Activated T-cell treated with anti-CD3 and anti-CD28 coated beads for 4 hours (primary cell): ENCODE data around the gene PDS5B.
"Not testable (repeated sequence)": the region's sequence is repeated elsewhere in the genome, so short reads cannot be mapped to it uniquely, and the experiment has no call there.

Source experiments
- DNase-seq: peaks from one replicate; pipeline ENCODE4 v3.0.0-alpha.2; 2020

The PDS5B gene

DNA sequence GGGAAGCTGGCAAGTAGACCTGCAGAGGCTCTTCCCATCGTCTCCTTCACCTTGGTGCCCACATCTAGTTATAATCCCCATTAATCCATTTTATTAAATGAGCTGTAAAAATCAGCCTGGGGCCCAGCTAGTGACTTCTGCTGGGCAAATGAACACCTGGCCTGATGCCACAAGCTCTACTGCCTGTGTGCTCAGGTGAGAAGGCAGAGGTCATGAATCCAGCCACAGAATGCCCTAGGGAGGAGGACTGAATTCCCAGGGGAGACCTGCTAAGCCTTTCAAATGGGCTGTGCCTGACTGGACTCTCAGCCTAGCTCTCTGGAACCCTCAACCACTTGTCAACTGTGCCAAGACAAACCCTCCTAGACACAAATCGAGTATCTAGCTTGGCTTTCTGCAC lies 74.0 kb downstream of the PDS5B start:
- DNase-seq: no peak

DNA sequence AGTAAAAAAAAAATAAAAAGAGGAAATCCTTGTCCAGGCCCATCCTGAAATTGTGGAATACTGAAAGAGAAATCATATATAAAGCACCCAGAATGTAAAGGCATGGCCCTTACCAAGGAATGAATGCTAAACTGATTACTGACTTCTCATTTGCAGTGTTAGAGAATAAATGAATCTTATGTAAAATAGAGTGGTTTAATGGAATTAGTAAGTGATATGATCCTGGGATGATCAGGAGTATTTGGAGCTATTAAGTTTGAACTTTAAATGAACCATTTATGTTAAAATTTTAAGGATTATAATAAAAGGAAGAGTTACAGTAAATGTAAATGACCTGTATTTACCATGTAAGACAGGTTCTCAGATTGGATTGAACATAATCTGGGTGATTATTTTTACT lies 75.4 kb downstream of the PDS5B start:
- no peak for DNase-seq

DNA sequence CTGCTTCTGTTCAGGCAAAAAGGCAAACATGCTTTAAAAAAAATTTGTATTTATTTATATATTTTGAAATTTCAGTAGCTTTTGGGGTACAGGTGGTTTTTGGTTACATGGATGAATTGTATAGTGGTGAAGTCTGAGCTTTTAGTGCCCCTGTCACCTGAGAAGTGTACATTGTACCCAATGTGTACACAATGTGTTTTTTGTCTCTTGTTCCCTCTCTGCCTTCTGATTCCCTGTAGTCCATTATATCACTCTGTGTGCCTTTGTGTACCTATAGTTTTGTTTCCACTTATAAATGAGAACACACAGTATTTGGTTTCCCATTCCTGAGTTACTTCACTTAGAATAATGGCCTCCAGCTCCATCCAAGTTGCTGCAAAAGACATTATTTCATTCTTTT lies 77.4 kb downstream of the PDS5B start:
- no peak for DNase-seq

DNA sequence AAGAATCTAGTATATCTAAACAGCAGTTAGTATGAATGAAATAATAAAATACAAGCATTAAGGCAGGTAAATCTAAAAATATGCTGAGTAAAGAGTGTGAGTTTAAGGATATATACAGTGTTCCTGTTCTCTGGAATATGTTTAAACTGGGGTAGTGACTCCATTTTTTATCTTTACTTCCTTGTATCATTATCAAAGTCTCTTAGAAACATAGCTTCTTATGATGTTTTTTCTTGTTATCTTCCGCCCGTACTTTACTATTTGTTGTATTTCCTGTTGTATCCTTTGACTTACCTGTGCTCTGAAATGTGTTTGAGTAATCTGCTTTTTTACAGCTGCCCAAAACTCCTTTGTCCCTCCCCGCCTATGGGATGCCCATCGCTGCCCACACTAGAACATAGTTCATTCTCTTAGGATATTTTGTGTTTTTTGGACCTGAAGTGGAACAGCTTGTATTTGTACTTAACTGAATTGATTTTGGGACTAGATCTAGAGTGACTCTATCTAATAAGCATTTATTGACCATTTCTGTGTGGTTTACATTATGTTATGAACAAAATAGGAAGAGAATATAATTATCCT lies 80.8 kb downstream of the PDS5B start:
- DNase-seq: no peak

DNA sequence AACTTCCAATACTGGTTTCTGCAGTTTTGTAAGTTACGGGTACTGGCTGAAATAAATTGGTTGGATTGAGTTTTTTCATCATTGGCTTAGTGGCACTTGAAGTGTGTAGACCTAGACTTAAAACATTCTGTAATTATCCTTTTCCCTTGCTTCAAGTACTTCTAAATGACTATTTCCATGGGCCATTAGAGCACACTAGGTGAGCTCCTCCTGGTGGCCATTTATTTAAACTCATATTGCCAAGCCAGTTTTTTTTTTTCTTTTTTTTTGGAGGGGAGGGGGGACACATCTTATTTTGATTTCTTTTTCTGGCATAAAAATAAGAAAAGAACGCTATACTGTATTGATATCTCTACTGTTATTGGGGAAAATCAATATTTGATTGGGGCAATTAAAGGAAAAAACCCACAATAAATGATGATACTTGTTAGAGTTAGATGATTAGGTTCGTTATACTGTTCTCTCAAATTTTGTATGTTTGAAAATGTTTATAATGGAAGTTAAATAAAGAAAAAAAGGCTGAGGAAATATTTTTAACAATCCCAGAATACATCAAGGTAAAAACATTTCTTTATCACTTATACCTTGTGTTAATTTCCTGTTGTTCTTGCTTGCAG lies 82.9 kb downstream of the PDS5B start:
- no peak for DNase-seq

DNA sequence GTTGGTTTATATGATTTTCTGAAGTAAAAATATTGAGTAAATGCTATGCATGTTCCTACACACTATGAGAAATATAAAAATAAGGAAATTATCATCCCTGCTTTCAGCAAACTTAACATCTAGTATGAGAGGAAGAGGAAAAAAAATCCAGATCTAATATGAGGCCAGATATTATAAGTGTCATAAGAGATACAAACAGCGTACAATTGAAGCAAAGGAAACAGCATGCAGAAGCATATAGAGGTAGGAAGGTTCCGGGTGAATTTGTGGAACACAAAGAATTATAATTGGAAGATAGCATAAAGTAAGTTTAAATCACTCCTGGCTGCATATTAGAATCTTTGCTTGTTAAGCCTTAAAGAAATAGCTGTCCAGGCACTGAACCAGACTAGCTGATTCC lies 88.3 kb downstream of the PDS5B start:
- DNase-seq: no peak

DNA sequence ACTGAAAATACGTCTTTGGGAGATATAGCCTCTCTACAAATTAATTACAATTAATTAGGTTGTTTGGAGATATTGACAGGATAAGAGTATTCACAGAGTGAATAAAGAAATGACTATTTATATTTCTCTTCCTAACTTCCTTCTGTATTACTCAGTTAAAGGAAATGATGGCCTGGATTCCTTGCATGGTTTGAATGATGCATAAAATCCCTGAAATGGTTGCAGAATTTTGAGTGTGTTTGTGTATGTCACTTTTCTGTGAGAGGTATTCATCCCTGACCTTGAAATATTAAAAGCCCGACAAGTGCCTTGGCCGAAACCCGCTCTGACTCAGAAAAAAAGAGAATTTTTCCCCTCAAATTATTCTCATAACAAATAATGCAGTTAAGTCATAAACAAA lies 90.0 kb downstream of the PDS5B start:
- no peak for DNase-seq

DNA sequence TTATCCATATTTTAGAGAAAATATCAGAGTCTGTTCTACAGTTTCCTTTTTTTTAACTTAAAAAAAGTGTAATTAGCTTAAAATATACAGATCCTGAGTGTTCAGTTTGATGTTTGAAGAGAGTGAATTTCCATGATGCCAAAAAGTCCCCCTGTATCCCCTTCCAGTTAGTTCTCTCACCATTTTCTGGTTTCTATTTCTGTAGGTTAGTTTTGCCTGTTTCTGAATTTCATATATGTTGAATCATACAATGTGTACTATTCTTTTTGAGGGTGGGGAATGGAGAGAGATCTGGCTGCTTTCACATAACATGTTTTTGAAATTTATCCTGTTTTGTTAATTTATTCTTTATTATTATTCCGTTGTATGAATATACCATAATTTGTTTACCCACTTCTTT lies 95.9 kb downstream of the PDS5B start:
- DNase-seq: no peak

DNA sequence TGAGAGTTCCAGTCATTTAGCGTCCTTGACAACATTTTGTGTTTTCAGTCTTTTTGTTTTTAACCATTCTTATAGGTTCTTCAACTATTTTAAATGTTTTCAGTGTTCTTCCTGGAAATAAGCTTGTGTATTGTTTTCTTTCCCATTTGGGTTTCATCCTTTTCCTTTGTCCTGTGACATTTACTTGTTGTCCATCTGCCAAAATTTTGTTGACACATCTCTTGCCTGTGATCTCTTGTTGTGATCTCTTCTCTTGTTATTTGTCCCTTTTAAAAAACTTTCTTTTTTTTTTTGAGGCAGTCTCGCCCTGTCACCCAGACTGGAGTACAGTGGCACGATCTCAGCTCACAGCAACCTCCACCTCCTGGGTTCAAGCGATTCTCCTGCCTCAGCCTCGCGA lies 96.5 kb downstream of the PDS5B start:
- no peak for DNase-seq

DNA sequence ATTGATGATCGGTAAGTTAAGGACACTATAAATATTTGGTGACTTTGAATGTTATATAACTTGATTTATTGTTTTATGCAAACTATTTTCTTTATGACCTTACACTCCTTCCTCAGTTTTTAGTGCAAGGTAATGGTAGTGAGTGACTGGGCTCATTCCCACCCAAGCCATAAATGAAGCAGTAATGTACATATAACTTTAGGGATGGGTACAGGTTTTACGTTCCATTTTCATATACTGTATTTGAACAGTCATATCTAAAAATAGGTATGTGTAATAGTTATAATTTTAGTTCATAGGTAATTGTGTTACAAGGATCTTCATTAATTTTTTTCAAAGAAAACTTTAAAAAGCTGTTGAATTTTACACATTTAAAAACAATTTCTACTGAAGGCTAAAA lies 101.0 kb downstream of the PDS5B start:
- DNase-seq: no peak

DNA sequence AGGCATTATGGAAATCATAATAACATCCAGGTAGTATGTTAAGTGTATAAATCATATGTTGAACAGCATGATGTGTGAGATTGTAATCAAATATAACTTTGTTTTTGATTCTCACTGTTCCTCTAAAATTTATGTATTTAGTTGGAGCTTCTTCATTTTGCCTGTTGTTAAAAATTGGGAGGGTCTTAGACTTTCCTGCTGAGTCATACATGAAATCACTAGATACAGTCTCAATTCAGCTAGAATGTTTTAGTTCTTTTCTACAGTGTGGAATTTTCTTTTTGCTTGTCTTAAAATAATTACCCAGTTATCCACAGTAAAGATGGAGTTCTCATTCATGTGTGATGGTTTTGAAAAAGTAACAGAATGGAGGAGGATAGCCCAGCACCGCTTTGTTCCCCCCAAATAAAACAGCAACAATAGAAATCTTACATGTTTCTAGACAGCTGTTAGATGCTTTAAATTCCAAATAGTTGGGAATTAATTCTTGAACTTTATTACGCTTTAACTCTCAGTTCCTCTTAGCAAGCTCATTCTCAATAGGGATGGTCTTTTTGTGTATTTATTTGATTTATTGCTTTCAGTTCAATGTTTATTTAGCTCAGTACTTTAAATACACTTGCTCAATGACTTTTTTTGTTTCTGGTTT lies 109.5 kb downstream of the PDS5B start:
- no peak for DNase-seq

DNA sequence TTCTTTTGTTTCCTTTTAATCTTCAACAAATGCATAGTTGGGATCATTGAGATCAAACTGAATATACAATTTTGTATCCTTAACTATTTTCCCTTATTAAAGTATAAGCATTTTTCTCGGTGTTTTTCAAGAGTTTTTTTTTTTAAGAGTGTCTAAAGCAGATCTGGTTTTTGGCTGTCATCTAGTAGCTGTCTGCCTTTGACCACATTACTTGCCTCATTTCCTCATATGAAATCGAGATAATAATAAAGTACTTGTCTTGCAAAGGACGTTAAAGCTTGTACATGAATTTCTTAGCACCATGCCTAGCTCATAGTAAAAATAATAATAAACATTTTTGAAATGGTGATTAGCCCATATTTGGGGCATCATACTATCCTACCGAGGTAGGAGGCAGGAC lies 121.2 kb downstream of the PDS5B start:
- DNase-seq: no peak

DNA sequence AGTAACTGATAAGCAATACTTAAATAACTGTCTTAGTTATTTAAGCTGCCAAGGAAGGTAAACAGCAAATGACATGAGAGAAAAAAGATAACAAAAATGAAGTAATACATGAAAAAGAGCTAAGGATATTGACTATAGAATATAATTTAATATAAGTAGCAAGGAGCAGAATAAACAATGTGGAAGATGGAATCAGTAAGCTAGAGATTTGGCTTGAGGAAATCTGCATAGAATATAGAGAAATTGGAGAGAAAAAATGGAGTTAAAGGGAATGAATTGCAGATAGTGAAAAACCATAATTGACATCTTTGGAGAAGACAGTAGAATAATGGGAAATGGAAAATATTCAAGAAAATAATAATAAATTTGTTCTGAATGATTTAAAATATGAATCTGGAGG lies 127.1 kb downstream of the PDS5B start:
- DNase-seq: no peak

DNA sequence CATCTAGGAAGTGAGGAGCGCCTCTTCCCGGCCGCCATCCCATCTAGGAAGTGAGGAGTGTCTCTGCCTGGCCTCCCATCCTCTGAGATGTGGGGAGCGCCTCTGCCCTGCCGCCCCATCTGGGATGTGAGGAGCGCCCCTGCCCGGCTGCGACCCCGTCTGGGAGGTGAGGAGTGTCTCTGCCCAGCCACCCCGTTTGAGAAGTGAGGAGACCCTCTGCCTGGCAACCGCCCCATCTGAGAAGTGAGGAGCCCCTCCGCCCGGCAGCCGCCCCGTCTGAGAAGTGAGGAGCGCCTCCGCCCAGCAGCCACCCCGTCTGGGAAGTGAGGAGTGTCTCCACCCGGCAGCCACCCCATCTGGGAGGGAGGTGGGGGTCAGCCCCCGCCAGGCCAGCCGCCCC lies 129.9 kb downstream of the PDS5B start:
- DNase-seq: not testable (repeated sequence)

DNA sequence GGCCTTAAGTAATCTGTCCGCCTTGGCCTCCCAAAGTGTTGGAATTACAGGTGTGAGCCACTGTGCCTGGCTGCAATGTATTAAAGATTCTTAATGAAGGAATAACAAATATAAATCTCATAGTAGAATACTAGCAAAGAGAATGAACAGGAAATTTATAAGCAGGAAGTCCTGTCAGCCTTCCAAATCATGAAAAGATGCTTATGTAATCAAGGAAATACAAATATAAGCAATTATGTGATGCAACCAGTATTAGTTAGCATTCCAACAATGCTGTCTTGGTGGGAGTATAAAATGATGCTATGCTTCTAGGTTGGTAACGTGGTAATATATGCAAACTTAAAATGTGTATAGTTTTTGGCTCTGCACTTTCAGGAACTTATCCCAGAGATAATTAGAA lies 133.8 kb downstream of the PDS5B start:
- no peak for DNase-seq

DNA sequence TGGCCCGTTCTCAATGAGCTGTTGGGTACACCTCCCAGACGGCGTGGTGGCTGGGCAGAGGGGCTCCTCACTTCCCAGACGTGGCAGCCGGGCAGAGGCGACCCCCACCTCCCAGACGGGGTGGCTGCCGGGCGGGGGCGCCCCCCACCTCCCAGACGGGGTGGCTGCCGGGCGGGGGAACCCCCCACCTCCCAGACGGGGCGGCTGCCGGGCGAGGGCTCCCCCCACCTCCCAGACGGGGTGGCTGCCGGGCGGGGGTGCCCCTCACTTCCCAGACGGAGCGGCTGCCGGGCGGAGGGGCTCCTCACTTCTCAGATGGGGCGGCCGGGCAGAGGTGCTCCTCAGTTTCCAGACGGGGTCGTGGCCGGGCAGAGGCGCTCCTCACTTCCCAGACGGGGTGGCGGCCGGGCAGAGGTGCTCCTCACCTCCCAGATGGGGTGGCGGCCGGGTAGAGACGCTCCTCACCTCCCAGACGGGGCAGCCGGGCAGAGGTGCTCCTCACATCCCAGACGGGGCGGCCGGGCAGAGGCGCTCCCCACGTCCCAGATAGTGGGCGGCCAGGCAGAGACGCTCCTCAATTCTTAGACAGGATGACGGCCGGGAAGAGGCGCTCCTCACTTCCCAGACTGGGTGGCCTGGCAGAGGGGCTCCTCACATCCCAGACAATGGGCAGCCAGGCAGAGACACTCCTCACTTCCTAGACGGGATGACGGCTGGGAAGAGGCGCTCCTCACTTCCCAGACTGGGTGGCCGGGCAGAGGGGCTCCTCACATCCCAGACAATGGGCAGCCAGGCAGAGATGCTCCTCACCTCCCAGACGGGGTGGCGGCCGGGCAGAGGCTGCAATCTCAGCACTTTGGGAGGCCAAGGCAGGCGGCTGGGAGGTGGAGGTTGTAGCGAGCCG lies 135.1 kb downstream of the PDS5B start:
- DNase-seq: not testable (repeated sequence)

DNA sequence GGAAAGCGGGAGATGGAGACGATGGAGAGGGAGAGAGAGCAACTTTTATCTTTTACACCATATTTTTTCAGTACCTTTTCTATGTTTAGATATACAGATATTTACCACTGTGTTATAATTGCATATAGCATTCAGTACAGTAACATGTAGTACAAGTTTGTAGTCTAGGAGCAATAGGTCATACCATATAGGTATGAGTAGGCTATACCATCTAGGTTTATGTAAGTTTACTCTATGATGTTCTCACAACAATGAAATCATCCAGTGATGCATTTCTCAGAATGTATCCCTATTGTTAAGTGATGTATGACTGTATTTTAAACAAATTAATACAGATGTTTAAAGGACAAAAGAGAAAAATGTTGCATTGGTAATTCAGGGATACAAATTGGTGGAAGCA lies 136.1 kb downstream of the PDS5B start:
- no peak for DNase-seq

DNA sequence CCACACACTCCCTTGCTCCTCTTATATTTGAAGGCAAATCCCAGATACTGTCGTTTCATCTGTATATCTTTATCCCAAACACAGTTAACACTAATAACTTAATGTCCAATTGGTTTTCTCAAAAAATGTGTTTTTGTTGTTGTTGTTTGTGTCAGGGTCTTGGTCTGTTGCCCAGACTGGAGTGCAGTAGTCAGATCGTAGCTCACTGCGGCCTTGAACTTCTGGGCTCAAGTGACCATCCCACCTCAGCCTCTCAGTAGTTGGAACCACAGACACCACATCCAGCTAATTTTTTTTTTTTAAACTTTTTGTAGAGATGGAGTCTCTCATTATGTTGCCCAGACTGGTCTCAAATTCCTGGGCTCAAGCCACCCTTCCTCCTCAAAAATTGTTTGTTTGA lies 137.7 kb downstream of the PDS5B start:
- no peak for DNase-seq

DNA sequence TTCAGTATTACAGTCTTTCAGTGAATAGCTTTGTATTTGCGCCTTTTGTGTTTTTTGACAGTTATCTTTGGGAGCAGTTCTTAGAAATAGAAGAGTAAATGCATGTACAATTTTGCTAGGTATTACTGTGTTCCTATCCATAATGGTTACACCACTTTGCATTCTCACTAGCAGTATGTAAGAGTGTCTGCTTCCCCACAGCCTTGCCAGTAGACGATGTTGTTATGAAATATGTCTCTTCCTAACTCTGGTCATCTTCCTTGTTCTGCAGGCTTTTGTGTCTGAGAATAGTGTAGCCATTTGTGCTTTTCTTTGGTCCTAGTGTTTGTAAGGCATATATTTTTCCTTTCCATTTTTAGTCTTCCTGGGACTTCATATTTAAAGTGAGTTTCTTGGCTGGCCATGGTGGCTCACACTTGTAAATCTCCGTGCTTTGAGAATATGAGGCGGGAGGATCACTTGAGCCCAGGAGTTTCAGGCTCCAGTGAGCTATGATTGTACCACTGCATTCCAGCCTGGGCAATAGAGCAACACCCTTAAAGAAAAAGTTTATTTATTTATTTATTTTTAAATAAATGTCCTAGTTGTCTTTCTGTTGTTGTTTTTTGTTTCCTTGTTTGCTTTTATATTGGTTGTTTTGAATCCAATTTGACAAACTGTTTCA lies 140.3 kb downstream of the PDS5B start:
- no peak for DNase-seq

DNA sequence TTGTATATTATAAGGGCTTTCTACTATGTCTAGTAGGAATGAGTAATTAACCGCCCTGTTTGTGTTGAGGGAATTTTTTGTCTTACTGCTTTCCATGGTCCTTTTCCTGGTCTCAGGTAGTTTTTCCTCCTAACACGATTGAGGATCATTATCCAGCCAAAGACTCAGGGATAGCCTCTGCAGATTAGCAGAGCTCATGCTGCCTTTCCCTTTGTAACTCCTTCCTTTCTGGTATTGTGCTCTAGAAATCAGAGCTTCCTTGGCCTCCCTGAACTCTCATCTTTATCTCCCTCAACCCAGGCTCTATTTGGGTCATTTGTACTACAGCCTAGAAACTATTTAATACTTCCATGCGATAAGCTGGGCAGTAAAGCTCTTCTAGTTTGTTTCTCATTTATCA lies 142.1 kb downstream of the PDS5B start:
- DNase-seq: no peak

DNA sequence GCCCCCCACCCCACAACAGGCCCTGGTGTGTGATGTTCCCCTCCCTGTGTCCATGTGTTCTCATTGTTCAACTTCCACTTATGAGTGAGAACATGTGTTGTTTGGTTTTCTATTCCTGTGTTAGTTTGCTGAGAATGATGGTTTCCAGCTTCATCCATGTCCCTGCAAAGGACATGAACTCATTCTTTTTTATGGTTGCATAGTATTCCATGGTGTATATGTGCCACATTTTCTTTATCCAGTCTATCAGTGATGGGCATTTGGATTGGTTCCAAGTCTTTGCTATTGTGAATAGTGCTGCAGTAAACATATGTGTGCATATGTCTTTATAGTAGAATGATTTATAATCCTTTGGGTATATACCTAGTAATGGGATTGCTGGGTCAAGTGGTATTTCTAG lies 142.8 kb downstream of the PDS5B start:
- not testable (repeated sequence) for DNase-seq

DNA sequence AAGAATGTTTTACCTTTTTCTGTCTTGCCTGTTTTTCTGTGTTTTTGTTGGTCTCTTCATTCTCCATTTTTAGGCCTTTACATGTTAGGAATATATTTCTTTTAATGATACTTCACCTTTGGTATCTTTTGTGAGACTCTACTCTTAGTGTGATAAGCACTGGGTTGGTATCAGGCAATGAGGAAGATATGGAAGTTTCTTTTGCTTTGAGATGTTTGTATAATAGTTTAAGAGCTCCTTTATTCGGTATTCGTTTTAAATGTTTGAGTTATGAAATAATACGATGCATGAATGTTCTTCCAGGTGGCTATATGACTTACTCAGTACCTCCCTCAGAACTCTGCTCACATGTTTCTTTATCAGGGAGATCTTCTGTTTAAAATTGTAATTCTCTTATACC lies 144.8 kb downstream of the PDS5B start:
- DNase-seq: no peak

DNA sequence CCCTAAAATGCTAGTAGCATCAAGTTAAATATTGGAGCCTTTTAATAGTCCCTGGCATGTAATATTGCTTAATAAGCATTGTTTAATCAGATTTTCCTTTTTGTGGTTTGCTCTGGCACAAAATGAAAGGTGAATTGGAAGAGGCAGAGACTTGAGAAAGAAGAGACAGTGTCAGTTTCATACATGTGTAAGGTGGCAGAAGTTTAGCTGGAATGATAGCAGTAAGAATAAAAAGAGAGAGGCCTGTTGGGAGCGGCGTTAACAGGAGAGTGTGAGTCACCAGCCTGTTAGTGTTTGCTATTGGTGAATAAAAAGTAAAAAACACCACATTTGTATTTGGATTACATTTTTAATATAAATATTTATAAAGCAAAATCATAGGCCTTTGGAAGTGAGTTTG lies 145.3 kb downstream of the PDS5B start:
- no peak for DNase-seq
